ENCODE results near the gene TMEM231. TPM values are rescaled to one million over a fixed set of nuclear protein-coding genes. Genes with fewer than 3 reads are reported as not detected.
A peak's percentile ranks its signal among the peaks of the same experiment; 100 is the strongest.
"Not testable (repeated sequence)": the region's sequence is repeated elsewhere in the genome, so short reads cannot be mapped to it uniquely, and the experiment has no call there.

The TMEM231 gene
- total RNA-seq, 4 donors from 2014 or later, result 1.5 to 12.5 (median 5.3) TPM

GRCh38 chr16:75593825-75594820 is 38.1 kb upstream of the TMEM231 start:
- intact Hi-C loops (cut with DNase I; ENCODE audit: low total_unique reads), result no loop called here
- H3K4me3 ChIP-seq, result no peak overlapping the region

GRCh38 chr16:75593308-75593707 is 37.3 kb upstream of the TMEM231 start:
- intact Hi-C loops (cut with DNase I; ENCODE audit: low total_unique reads) (no loop called here), in situ Hi-C loops (cut with MboI; ENCODE audit: low pct_ligation_motif_present in 1 of 4, low pct_unique_long_range_greater_than_20kb in 1 of 4, low sequenced_read_pairs in 3 of 4) (no loop called here)
- TF ChIP-seq EP300 (IDR thresholded peaks at IDR 0.05; ENCODE audit: low read depth) (no peak), CTCF (IDR thresholded peaks at IDR 0.05) (no peak), POLR2AphosphoS5 (IDR thresholded peaks at IDR 0.05) (no peak), POLR2A (IDR thresholded peaks at IDR 0.05) (no peak)
- Histone ChIP-seq H3K4me1 (peaks cover 0 to 20% (median 0%) of the 10 kb centered on the region in 4 donors), H3K9me3 (no peaks in the 10 kb centered on the region), H3K36me3 (no peaks in the 10 kb centered on the region), H3K27me3 (no peaks in the 10 kb centered on the region), H3K4me3 (no peak overlapping the region), H3K27ac (no peak overlapping the region)
- 92% methylated on average over 6 of the region's 6 CpGs; no CpG with 5 or more reads in 1 of the 2 donors for WGBS, 2 donors (ENCODE audit: low coverage in 1 of 2)
- DNase-seq, result no peak

More at GRCh38 chr16:75593825-75594820, 38.1 kb upstream of the TMEM231 start:
- Histone ChIP-seq H3K36me3 (peaks cover 0 to under 1% (median 0%) of the 10 kb centered on the region in 4 donors), H3K4me1 (peaks cover 0 to 20% (median 0%) of the 10 kb centered on the region in 4 donors), H3K27me3 (no peaks in the 10 kb centered on the region), H3K9me3 (no peaks in the 10 kb centered on the region), H3K27ac (no peak overlapping the region)
- no peak for DNase-seq
- in situ Hi-C loops (cut with MboI; ENCODE audit: low pct_ligation_motif_present in 1 of 4, low pct_unique_long_range_greater_than_20kb in 1 of 4, low sequenced_read_pairs in 3 of 4), result no loop called here
- WGBS, 2 donors (ENCODE audit: low coverage in 1 of 2), result 85 to 86% methylated on average over 9 to 17 of the region's 17 CpGs
- no peak for TF ChIP-seq EP300 (IDR thresholded peaks at IDR 0.05; ENCODE audit: low read depth)
- TF ChIP-seq CTCF (IDR thresholded peaks at IDR 0.05), result no peak
- no peak for TF ChIP-seq POLR2AphosphoS5 (IDR thresholded peaks at IDR 0.05)
- TF ChIP-seq POLR2A (IDR thresholded peaks at IDR 0.05), result no peak

GRCh38 chr16:75591927-75592326 is 35.9 kb upstream of the TMEM231 start:
- in situ Hi-C loops (cut with MboI; ENCODE audit: low pct_ligation_motif_present in 1 of 4, low pct_unique_long_range_greater_than_20kb in 1 of 4, low sequenced_read_pairs in 3 of 4); H3K36me3 ChIP-seq; H3K9me3 ChIP-seq; H3K27me3 ChIP-seq; intact Hi-C loops (cut with DNase I; ENCODE audit: low total_unique reads); H3K4me3 ChIP-seq; DNase-seq: not testable (repeated sequence)
- 59 to 86% methylated on average over 7 to 9 of the region's 9 CpGs for WGBS, 2 donors (ENCODE audit: low coverage in 1 of 2)
- peaks cover 0 to 20% (median 0%) of the 10 kb centered on the region in 4 donors for H3K4me1 ChIP-seq
- peak overlapping the region in 2 of 4 donors; percentile 16 to 78 for H3K27ac ChIP-seq

- in situ Hi-C loops (cut with MboI; ENCODE audit: low pct_ligation_motif_present in 1 of 4, low pct_unique_long_range_greater_than_20kb in 1 of 4, low sequenced_read_pairs in 3 of 4) (no loop called here), intact Hi-C loops (cut with DNase I; ENCODE audit: low total_unique reads) (no loop called here)
- no peaks in the 10 kb centered on the region for H3K9me3 ChIP-seq
- no peak overlapping the region for H3K4me3 ChIP-seq
- 35% methylated on average over 7 to 8 of the region's 8 CpGs for WGBS, 2 donors (ENCODE audit: low coverage in 1 of 2)
- no peak for TF ChIP-seq POLR2AphosphoS5 (IDR thresholded peaks at IDR 0.05)
- TF ChIP-seq EP300 (IDR thresholded peaks at IDR 0.05; ENCODE audit: low read depth), result no peak
- TF ChIP-seq CTCF (IDR thresholded peaks at IDR 0.05), result no peak
- no peak for TF ChIP-seq POLR2A (IDR thresholded peaks at IDR 0.05)
- DNase-seq, result peak; percentile 31
- no peaks in the 10 kb centered on the region for H3K36me3 ChIP-seq
- peak overlapping the region; percentile 62 to 78 (median 76) for H3K27ac ChIP-seq
- no peaks in the 10 kb centered on the region for H3K27me3 ChIP-seq
- peaks cover 0 to 20% (median 0%) of the 10 kb centered on the region in 4 donors for H3K4me1 ChIP-seq
Observed at GRCh38 chr16:75590920-75591843, 35.1 kb upstream of the TMEM231 start.

All from transverse colon (tissue), 4 donors.